Small intestine (tissue), 7 donors: Measurements from ENCODE around the gene AHRR. TPM values are rescaled to one million over a fixed set of nuclear protein-coding genes. Genes with fewer than 3 reads are reported as not detected.
"Not testable (repeated sequence)": the region's sequence is repeated elsewhere in the genome, so short reads cannot be mapped to it uniquely, and the experiment has no call there.

Experiments
- DNase-seq, 2 donors: peaks; one replicate each; pipeline versions ENCODE4 v3.0.0 to v3.0.0-alpha.2; 2013
- FAIRE-seq: peaks from 2 replicates; lab custom pipeline; 2012; peaks lifted over from hg19 to GRCh38; lab: Jason Lieb, UNC
- H3K27ac ChIP-seq, 3 donors: one replicate each; pipeline ENCODE4 v1.5.1; 2013; ENCODE audit warnings: low read length in 2 of 3, mild to moderate bottlenecking in 2 of 3, control low read depth in 1 of 3, inconsistent platforms in 1 of 3, low read depth in 1 of 3, moderate library complexity in 1 of 3
- H3K27me3 ChIP-seq, 3 donors: one replicate each; pipeline ENCODE4 v1.6.1; 2013; ENCODE audit warnings: low read length in 3 of 3, inconsistent platforms in 1 of 3; ENCODE audit not compliant: control insufficient read depth in 3 of 3, insufficient read depth in 3 of 3
- H3K36me3 ChIP-seq, 3 donors: one replicate each; pipeline ENCODE4 v1.6.1; 2013; ENCODE audit warnings: low read length in 3 of 3, inconsistent platforms in 1 of 3, low read depth in 1 of 3, mild to moderate bottlenecking in 1 of 3, moderate library complexity in 1 of 3; ENCODE audit not compliant: control insufficient read depth in 3 of 3, insufficient read depth in 2 of 3
- H3K4me1 ChIP-seq, 3 donors: one replicate each; pipeline ENCODE4 v1.6.1; 2013; ENCODE audit warnings: low read length in 2 of 3, inconsistent platforms in 1 of 3, low read depth in 1 of 3, mild to moderate bottlenecking in 1 of 3, moderate library complexity in 1 of 3; ENCODE audit not compliant: control insufficient read depth in 3 of 3, insufficient read depth in 2 of 3
- H3K4me3 ChIP-seq, 3 donors: one replicate each; pipeline ENCODE4 v1.5.1; 2013; ENCODE audit warnings: low read length in 3 of 3, control low read depth in 1 of 3, inconsistent platforms in 1 of 3, low read depth in 1 of 3, mild to moderate bottlenecking in 1 of 3, moderate library complexity in 1 of 3
- H3K9me3 ChIP-seq, 2 donors: one replicate each; pipeline ENCODE4 v1.6.1; 2013; ENCODE audit warnings: low read depth in 1 of 2, low read length in 1 of 2; ENCODE audit not compliant: control insufficient read depth in 2 of 2, insufficient read depth in 1 of 2
- WGBS, 3 donors: extraction: QIAGEN DNeasy Blood & Tissue Kit; methylation state at CpG; one replicate each; pipeline ENCODE4 v1.1.7; 2013; 5-methylcytosine and 5-hydroxymethylcytosine counted together
- polyA plus RNA-seq, 4 donors: library from polyadenylated mRNA; stranded (reverse) in 3 of 4; unstranded in 1 of 4; fragments of 200-250 nt in 3 of 4; fragments of 120-200 nt in 1 of 4; gene quantifications; one replicate each; pipeline versions ENCODE4 v1.2.1 to v1.2.3, GENCODE V29; 2013
- donor health status: healthy with polysubstance abuse.
- donor health status: control.
- donor health status: control.
- donor health status: Bipolar disorder and iron deficiency.
- donor health status: healthy.

AHRR gene
- polyA plus RNA-seq, 4 donors, result 0.22 to 2.6 (median 0.95) TPM

- no peak for FAIRE-seq
- Histone ChIP-seq H3K9me3 (peaks cover 0 to 12% of the 10 kb centered on the region in 2 donors), H3K36me3 (no peaks in the 10 kb centered on the region), H3K27me3 (no peaks in the 10 kb centered on the region), H3K27ac (no peak overlapping the region), H3K4me3 (no peak overlapping the region), H3K4me1 (no peaks in the 10 kb centered on the region)
- 63 to 82% (median 72%) methylated on average over 3 of the region's 3 CpGs for WGBS, 3 donors
- no peak for DNase-seq
Observed at GRCh38 chr5:383621-384020, 62.1 kb downstream of the AHRR start.

GRCh38 chr5:384576-384975 is 63.1 kb downstream of the AHRR start:
- H3K27ac ChIP-seq, DNase-seq, H3K4me1 ChIP-seq, H3K27me3 ChIP-seq, FAIRE-seq, H3K36me3 ChIP-seq, H3K4me3 ChIP-seq: not testable (repeated sequence)
- WGBS, 3 donors, result 89 to 93% (median 90%) methylated on average over 7 of the region's 7 CpGs
- peaks cover 0 to 12% of the 10 kb centered on the region in 2 donors for H3K9me3 ChIP-seq

GRCh38 chr5:385321-385720 is 63.8 kb downstream of the AHRR start:
- H3K36me3 ChIP-seq, result peaks cover 0 to 2% (median 0%) of the 10 kb centered on the region in 3 donors
- no peaks in the 10 kb centered on the region for H3K27me3 ChIP-seq
- peaks cover 0 to 12% of the 10 kb centered on the region in 2 donors for H3K9me3 ChIP-seq
- 95 to 100% (median 97%) methylated on average over 1 of the region's 1 CpG for WGBS, 3 donors
- FAIRE-seq, result no peak
- H3K4me3 ChIP-seq, result no peak overlapping the region
- no peak overlapping the region for H3K27ac ChIP-seq
- DNase-seq, result no peak
- no peaks in the 10 kb centered on the region for H3K4me1 ChIP-seq

- DNase-seq (no peak), FAIRE-seq (no peak)
- H3K9me3 ChIP-seq, result peaks cover 0 to 8% of the 10 kb centered on the region in 2 donors
- no peaks in the 10 kb centered on the region for H3K4me1 ChIP-seq
- H3K36me3 ChIP-seq, result peaks cover 0 to 2% (median 0%) of the 10 kb centered on the region in 3 donors
- H3K27me3 ChIP-seq, result no peaks in the 10 kb centered on the region
- WGBS, 3 donors, result 80 to 84% (median 84%) methylated on average over 18 of the region's 18 CpGs
- H3K27ac ChIP-seq, result no peak overlapping the region
- no peak overlapping the region for H3K4me3 ChIP-seq
Observed at GRCh38 chr5:386432-387341, 65.2 kb downstream of the AHRR start.

- H3K36me3 ChIP-seq, result peaks cover 0 to 2% (median 0%) of the 10 kb centered on the region in 3 donors
- H3K4me3 ChIP-seq, result no peak overlapping the region
- peaks cover 0 to 8% of the 10 kb centered on the region in 2 donors for H3K9me3 ChIP-seq
- WGBS, 3 donors, result 85 to 89% (median 89%) methylated on average over 18 of the region's 18 CpGs
- no peaks in the 10 kb centered on the region for H3K4me1 ChIP-seq
- no peak for FAIRE-seq
- H3K27me3 ChIP-seq, result no peaks in the 10 kb centered on the region
- DNase-seq, result no peak
- H3K27ac ChIP-seq, result no peak overlapping the region
Observed at GRCh38 chr5:387491-388265, 66.2 kb downstream of the AHRR start.

- H3K27me3 ChIP-seq, result no peaks in the 10 kb centered on the region
- DNase-seq (no peak), FAIRE-seq (no peak)
- no peaks in the 10 kb centered on the region for H3K4me1 ChIP-seq
- 77 to 87% (median 85%) methylated on average over 34 of the region's 34 CpGs for WGBS, 3 donors
- no peak overlapping the region for H3K27ac ChIP-seq
- H3K9me3 ChIP-seq, result peaks cover 0 to 8% of the 10 kb centered on the region in 2 donors
- H3K4me3 ChIP-seq, result no peak overlapping the region
- H3K36me3 ChIP-seq, result peaks cover 0 to 2% (median 0%) of the 10 kb centered on the region in 3 donors
Observed at GRCh38 chr5:388266-389196, 67.0 kb downstream of the AHRR start.

GRCh38 chr5:389197-389821 is 67.8 kb downstream of the AHRR start:
- peaks cover 0 to 2% (median 0%) of the 10 kb centered on the region in 3 donors for H3K36me3 ChIP-seq
- H3K27me3 ChIP-seq, result no peaks in the 10 kb centered on the region
- DNase-seq (no peak), FAIRE-seq (no peak)
- peaks cover 0 to 8% of the 10 kb centered on the region in 2 donors for H3K9me3 ChIP-seq
- H3K27ac ChIP-seq, result no peak overlapping the region
- no peak overlapping the region for H3K4me3 ChIP-seq
- 86 to 90% (median 90%) methylated on average over 32 of the region's 32 CpGs for WGBS, 3 donors
- no peaks in the 10 kb centered on the region for H3K4me1 ChIP-seq
